IPS-20b (cell line): ENCODE data around the gene DENR.
A peak's percentile ranks its signal among the peaks of the same experiment; 100 is the strongest.
"Not testable (repeated sequence)": the region's sequence is repeated elsewhere in the genome, so short reads cannot be mapped to it uniquely, and the experiment has no call there.

Experiments used
- H3K27ac ChIP-seq: one replicate; pipeline ENCODE4 v1.5.1; 2013; ENCODE audit warnings: low read length
- H3K27me3 ChIP-seq: 2 replicates; pipeline ENCODE4 v1.6.1; 2013; ENCODE audit warnings: mild to moderate bottlenecking, low read length, inconsistent platforms; ENCODE audit not compliant: insufficient read depth
- H3K36me3 ChIP-seq: 2 replicates; pipeline ENCODE4 v1.6.1; 2013; ENCODE audit warnings: low read depth, mild to moderate bottlenecking, inconsistent platforms, low read length, moderate library complexity; ENCODE audit not compliant: insufficient read depth
- H3K4me1 ChIP-seq: 2 replicates; pipeline ENCODE4 v1.6.1; 2013; ENCODE audit warnings: mild to moderate bottlenecking, control low read depth, inconsistent platforms, low read length, moderate library complexity; ENCODE audit not compliant: insufficient read depth
- H3K4me3 ChIP-seq: 2 replicates; pipeline ENCODE4 v1.5.1; 2013; ENCODE audit warnings: mild to moderate bottlenecking, low read length, inconsistent platforms
- H3K9ac ChIP-seq: 2 replicates; pipeline ENCODE4 v1.6.1; 2013; ENCODE audit warnings: low read depth, mild to moderate bottlenecking, inconsistent platforms, low read length, moderate library complexity
- H3K9me3 ChIP-seq: 2 replicates; pipeline ENCODE4 v1.6.1; 2013; ENCODE audit warnings: mild to moderate bottlenecking, low read depth, low read length, inconsistent platforms; ENCODE audit not compliant: insufficient read depth

Gene DENR, protein sequence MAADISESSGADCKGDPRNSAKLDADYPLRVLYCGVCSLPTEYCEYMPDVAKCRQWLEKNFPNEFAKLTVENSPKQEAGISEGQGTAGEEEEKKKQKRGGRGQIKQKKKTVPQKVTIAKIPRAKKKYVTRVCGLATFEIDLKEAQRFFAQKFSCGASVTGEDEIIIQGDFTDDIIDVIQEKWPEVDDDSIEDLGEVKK

DNA sequence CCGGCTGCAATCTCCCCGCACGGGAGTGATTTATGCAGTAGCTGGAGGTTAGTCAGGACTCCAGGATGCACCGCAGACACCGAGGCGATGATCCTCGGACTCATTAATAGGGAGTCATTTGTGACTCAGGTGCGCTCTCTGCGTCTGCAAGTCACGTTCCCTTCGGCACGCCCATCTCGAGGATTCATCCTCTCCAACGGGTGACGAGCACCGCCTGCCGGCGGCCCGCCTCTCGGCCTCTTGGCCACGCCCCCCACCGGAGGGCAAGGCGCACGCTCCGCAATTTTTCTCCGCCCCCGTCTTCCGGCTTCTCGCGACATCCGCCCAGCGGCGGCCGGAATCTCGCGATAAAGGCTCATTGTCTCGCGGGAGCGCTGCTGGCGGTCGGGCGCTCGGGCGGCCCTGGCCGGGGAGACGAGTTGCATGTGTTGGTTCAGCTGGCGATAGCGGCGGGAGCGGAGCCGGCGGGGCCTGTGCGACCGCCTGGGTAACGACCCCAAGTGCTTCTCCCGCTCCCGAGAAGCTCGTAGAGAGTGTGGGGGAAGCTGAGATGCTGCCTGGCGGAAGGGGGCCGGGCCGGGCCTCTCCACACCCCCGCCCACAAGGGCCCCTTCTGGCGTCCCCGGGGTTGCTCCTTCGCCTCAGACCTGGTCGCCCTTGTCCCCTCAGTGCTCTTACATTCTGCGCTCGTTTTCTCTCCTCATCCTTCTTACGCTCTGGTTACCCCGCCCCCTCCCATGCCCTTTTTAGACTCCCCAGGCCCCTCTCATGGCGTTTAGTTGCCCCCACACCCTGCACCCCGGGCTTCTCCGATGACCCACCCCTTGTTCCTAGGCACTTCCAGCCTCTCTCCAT, at the start of gene DENR:
Gene DENR, plus strand, starts transcription at position 361 of the 855 bp plus-strand sequence. CDS start 878 bp downstream, outside the sequence.
- H3K4me1 ChIP-seq, result peaks cover 15% of the 10 kb centered on the region
- H3K27ac ChIP-seq, result peak within 1 kb of the TSS; percentile 94
- H3K9ac ChIP-seq, result peak within 1 kb of the TSS; percentile 93
- H3K27me3 ChIP-seq, result no peaks in the 10 kb centered on the region
- H3K36me3 ChIP-seq, result peaks cover 42% of the 10 kb centered on the region
- no peaks in the 10 kb centered on the region for H3K9me3 ChIP-seq
- H3K4me3 ChIP-seq, result peak within 1 kb of the TSS; percentile 94

GRCh38 chr12:122702890-122703611, 49.6 kb upstream of the DENR start, which contains the start of gene HCAR2:
Gene HCAR2 (minus strand): TSS chr12:122703357. CDS start chr12:122703283, 74 bp downstream.
- H3K9me3 ChIP-seq, H3K4me1 ChIP-seq, H3K36me3 ChIP-seq: not testable (repeated sequence)

GRCh38 chr12:122703841-122704240, 48.8 kb upstream of the DENR start:
- not testable (repeated sequence) for H3K36me3 ChIP-seq, H3K4me3 ChIP-seq, H3K9ac ChIP-seq, H3K27ac ChIP-seq, H3K9me3 ChIP-seq, H3K27me3 ChIP-seq, H3K4me1 ChIP-seq

More at GRCh38 chr12:122702890-122703611, 49.6 kb upstream of the DENR start, which contains the start of gene HCAR2:
- H3K27me3 ChIP-seq, H3K27ac ChIP-seq, H3K4me3 ChIP-seq, H3K9ac ChIP-seq: not testable (repeated sequence)

DNA sequence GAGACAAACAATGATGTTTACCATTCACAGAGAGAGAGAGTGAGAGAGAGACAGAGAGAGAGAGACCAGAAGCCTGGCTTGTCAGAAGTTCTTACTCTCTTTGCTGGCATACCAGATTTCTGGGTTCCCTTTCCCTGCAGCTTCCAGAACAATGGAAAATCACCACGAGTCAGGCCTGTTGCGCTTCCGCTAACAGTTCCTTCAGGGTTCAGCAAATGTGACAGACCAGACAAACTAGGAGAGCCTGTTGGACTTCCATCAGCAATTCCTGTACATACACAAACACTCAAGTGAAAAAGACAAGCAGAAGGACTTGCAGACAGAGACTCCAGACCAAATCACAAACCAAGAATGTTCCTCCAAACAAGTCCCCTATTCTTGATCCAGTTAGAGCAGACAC, 43.3 kb upstream of the DENR start:
- not testable (repeated sequence) for H3K4me1 ChIP-seq, H3K27me3 ChIP-seq, H3K27ac ChIP-seq, H3K9ac ChIP-seq, H3K36me3 ChIP-seq, H3K4me3 ChIP-seq, H3K9me3 ChIP-seq

DNA sequence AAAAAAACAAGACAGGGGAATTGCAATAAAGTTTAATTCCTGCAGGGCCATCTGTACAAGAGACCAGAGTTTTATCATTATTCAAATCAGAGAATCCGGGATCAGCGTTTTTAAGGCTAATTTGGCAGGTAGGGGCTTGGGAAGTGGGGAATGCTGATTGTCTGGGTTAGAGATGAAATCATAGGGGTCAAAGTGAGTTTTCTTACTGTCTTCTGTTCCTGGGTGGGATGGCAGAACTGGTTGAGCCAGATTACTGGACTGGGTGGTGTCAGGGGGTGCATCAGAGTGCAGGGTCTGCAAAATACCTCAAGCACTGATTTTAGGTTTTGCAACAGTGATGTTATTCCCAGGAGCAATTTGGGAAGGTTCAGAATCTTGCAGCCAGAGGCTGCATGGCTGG, 42.3 kb upstream of the DENR start:
- not testable (repeated sequence) for H3K27me3 ChIP-seq, H3K9me3 ChIP-seq, H3K4me3 ChIP-seq, H3K36me3 ChIP-seq, H3K4me1 ChIP-seq, H3K27ac ChIP-seq, H3K9ac ChIP-seq

GRCh38 chr12:122711266-122711665, 41.4 kb upstream of the DENR start:
- H3K4me1 ChIP-seq, H3K9me3 ChIP-seq, H3K27me3 ChIP-seq, H3K9ac ChIP-seq, H3K36me3 ChIP-seq, H3K27ac ChIP-seq, H3K4me3 ChIP-seq: not testable (repeated sequence)

GRCh38 chr12:122713491-122714188, 39.0 kb upstream of the DENR start:
- not testable (repeated sequence) for H3K36me3 ChIP-seq, H3K27me3 ChIP-seq, H3K27ac ChIP-seq, H3K9me3 ChIP-seq, H3K9ac ChIP-seq, H3K4me3 ChIP-seq, H3K4me1 ChIP-seq

- H3K9me3 ChIP-seq, H3K4me1 ChIP-seq, H3K36me3 ChIP-seq, H3K27me3 ChIP-seq, H3K27ac ChIP-seq, H3K9ac ChIP-seq, H3K4me3 ChIP-seq: not testable (repeated sequence)
Observed at GRCh38 chr12:122715211-122715610, 37.4 kb upstream of the DENR start.

GRCh38 chr12:122716658-122717057, 36.0 kb upstream of the DENR start, which contains the start of gene HCAR3:
Gene HCAR3 (minus strand): TSS chr12:122716811. CDS start chr12:122716737, 74 bp downstream.
- not testable (repeated sequence) for H3K9ac ChIP-seq, H3K9me3 ChIP-seq, H3K36me3 ChIP-seq, H3K27me3 ChIP-seq, H3K4me3 ChIP-seq, H3K27ac ChIP-seq, H3K4me1 ChIP-seq

GRCh38 chr12:122721057-122721545, 31.5 kb upstream of the DENR start:
- H3K4me1 ChIP-seq, result 0 out of 2 replicates have a peak, but pooled peaks cover under 1% of the 10 kb centered on the region
- no peak overlapping the region for H3K4me3 ChIP-seq
- H3K36me3 ChIP-seq, result no peaks in the 10 kb centered on the region
- H3K27ac ChIP-seq, result no peak overlapping the region
- H3K9ac ChIP-seq, result no peak overlapping the region
- H3K9me3 ChIP-seq, result no peaks in the 10 kb centered on the region
- no peaks in the 10 kb centered on the region for H3K27me3 ChIP-seq

DNA sequence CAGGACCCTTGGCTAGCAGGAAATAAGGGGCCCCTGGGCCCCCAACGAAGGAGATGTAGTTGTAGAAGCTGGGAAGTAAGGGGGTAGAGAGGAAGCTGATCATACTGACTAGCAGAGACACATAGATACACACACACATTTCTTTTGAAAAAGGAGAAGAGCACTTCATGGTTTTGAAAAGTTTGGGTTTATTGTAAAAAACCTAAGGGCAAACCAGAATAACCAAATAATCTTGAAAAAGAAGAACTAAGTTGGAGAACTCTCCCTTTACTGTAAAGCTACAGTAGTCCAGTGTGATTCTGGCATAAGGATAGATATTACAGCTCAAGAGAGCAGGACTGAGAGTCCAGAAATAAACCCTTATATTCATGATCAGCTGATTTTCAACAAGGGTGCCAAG, 30.2 kb upstream of the DENR start:
- no peak overlapping the region for H3K4me3 ChIP-seq
- no peak overlapping the region for H3K9ac ChIP-seq
- H3K9me3 ChIP-seq, result no peaks in the 10 kb centered on the region
- no peaks in the 10 kb centered on the region for H3K27me3 ChIP-seq
- H3K36me3 ChIP-seq, result no peaks in the 10 kb centered on the region
- 0 out of 2 replicates have a peak, but pooled peaks cover 4% of the 10 kb centered on the region for H3K4me1 ChIP-seq
- H3K27ac ChIP-seq, result no peak overlapping the region
